Measurements from ENCODE around the gene RAB40B. TPM values are rescaled to one million over a fixed set of nuclear protein-coding genes. Genes with fewer than 3 reads are reported as not detected.

The RAB40B gene
- total RNA-seq, 6 experiments from 2014 or later = 3.7 to 12.5 (median 9.3) TPM

- Histone ChIP-seq H3K4me1 (no peaks in the 10 kb centered on the region), H3K36me3 (peaks cover 0 to 26% (median 11%) of the 10 kb centered on the region in 4 donors)
- intact Hi-C loops (cut with DNase I) = no loop called here
Measured at GRCh38 chr17:82638183-82638773, 60.2 kb downstream of the RAB40B start.

GRCh38 chr17:82636626-82637598 is 61.6 kb downstream of the RAB40B start:
- H3K27ac ChIP-seq = no peak overlapping the region
- H3K36me3 ChIP-seq = peaks cover 0 to 13% (median 6%) of the 10 kb centered on the region in 4 donors
- H3K27me3 ChIP-seq = no peaks in the 10 kb centered on the region

More at GRCh38 chr17:82638183-82638773, 60.2 kb downstream of the RAB40B start:
- no peak for DNase-seq
- TF ChIP-seq CTCF (IDR thresholded peaks at IDR 0.05) (no peak), POLR2A (IDR thresholded peaks at IDR 0.05) (no peak)
- Histone ChIP-seq H3K9me3 (no peaks in the 10 kb centered on the region), H3K4me3 (no peak overlapping the region), H3K27me3 (no peaks in the 10 kb centered on the region), H3K27ac (no peak overlapping the region)
- ATAC-seq = no peak
- 95% methylated on average over 4 of the region's 5 CpGs for WGBS (ENCODE audit: insufficient coverage, low coverage, low lambda C conversion rate, missing lambda C conversion rate)

GRCh38 chr17:82633343-82633742 is 65.2 kb downstream of the RAB40B start:
- Histone ChIP-seq H3K27me3 (no peaks in the 10 kb centered on the region), H3K4me3 (no peak overlapping the region), H3K9me3 (no peaks in the 10 kb centered on the region), H3K36me3 (peaks cover 0 to 12% (median 7%) of the 10 kb centered on the region in 4 donors), H3K27ac (no peak overlapping the region), H3K4me1 (no peaks in the 10 kb centered on the region)
- intact Hi-C loops (cut with DNase I) = no loop called here
- ATAC-seq (no peak), DNase-seq (no peak)
- TF ChIP-seq CTCF (IDR thresholded peaks at IDR 0.05) = no peak
- no peak for TF ChIP-seq POLR2A (IDR thresholded peaks at IDR 0.05)

More at GRCh38 chr17:82636626-82637598, 61.6 kb downstream of the RAB40B start:
- intact Hi-C loops (cut with DNase I) = no loop called here
- DNase-seq = no peak
- Histone ChIP-seq H3K4me1 (no peaks in the 10 kb centered on the region), H3K9me3 (no peaks in the 10 kb centered on the region), H3K4me3 (no peak overlapping the region)
- WGBS (ENCODE audit: insufficient coverage, low coverage, low lambda C conversion rate, missing lambda C conversion rate) = 62% methylated on average over 14 of the region's 16 CpGs
- TF ChIP-seq POLR2A (IDR thresholded peaks at IDR 0.05) (no peak), CTCF (IDR thresholded peaks at IDR 0.05) (no peak)
- peak in 1 of 4 donors; percentile 48 for ATAC-seq

GRCh38 chr17:82632451-82632850 is 66.0 kb downstream of the RAB40B start:
- H3K9me3 ChIP-seq = no peaks in the 10 kb centered on the region
- no peak for TF ChIP-seq CTCF (IDR thresholded peaks at IDR 0.05)
- TF ChIP-seq POLR2A (IDR thresholded peaks at IDR 0.05) = no peak
- no peak overlapping the region for H3K27ac ChIP-seq
- intact Hi-C loops (cut with DNase I) = no loop called here
- no peak overlapping the region for H3K4me3 ChIP-seq
- H3K36me3 ChIP-seq = peaks cover 0 to 15% (median 9%) of the 10 kb centered on the region in 4 donors
- H3K4me1 ChIP-seq = no peaks in the 10 kb centered on the region
- DNase-seq = no peak
- WGBS (ENCODE audit: insufficient coverage, low coverage, low lambda C conversion rate, missing lambda C conversion rate) = 67% methylated on average over 4 of the region's 8 CpGs
- no peak for ATAC-seq
- no peaks in the 10 kb centered on the region for H3K27me3 ChIP-seq

Measured in right lobe of liver (tissue), 6 donors.